ENCODE results near the gene BRWD1. TPM values are rescaled to one million over a fixed set of nuclear protein-coding genes. Genes with fewer than 3 reads are reported as not detected.

BRWD1 gene
- total and polyA plus RNA-seq, 2 of the 8 experiments (the other 6 are each of a cell fraction or from before 2014, with no cell fraction given) = 9.3 to 45.2 TPM

- Histone ChIP-seq H3K23ac (ENCODE audit: insufficient read length) (no peak overlapping the region), H3K9me3 (ENCODE audit: insufficient read depth in 2 of 2, low read depth in 1 of 2, low read length in 1 of 2) (no peaks in the 10 kb centered on the region), H2BK20ac (ENCODE audit: low read length) (no peak overlapping the region), H4K20me1 (replicated peaks in 1 of 2; ENCODE audit: control insufficient read depth in 1 of 2, insufficient read depth in 2 of 2, low read length in 2 of 2) (peaks cover 0 to 1% of the 10 kb centered on the region in 2 experiments), H3K4me1 (replicated peaks in 1 of 4; ENCODE audit: control insufficient read depth in 3 of 4, insufficient read depth in 4 of 4, low read length in 3 of 4) (no peaks in the 10 kb centered on the region), H3K27ac (ENCODE audit: low read depth, low read length) (no peak overlapping the region), H2BK120ac (replicated peaks; ENCODE audit: low read depth, low read length) (no peak overlapping the region), H2AK5ac (ENCODE audit: low read depth, low read length) (no peak overlapping the region), H4K91ac (replicated peaks; ENCODE audit: insufficient read length, low read length) (no peak overlapping the region), H3K27me3 (replicated peaks in 1 of 4; ENCODE audit: control insufficient read depth in 3 of 4, extremely low read depth in 1 of 4, insufficient read depth in 3 of 4, low read length in 3 of 4) (no peaks in the 10 kb centered on the region), H3K79me1 (ENCODE audit: low read depth, low read length) (no peaks in the 10 kb centered on the region), H4K5ac (ENCODE audit: insufficient read length, low read depth, low read length) (no peak overlapping the region), H2BK12ac (ENCODE audit: low read depth, low read length) (no peak overlapping the region), H3K4ac (replicated peaks; ENCODE audit: insufficient read length, low read depth, low read length) (no peak overlapping the region), H3K9ac (replicated peaks in 1 of 4; ENCODE audit: extremely low read depth in 1 of 4, low read depth in 3 of 4, low read length in 3 of 4) (no peak overlapping the region), H3K79me2 (ENCODE audit: control insufficient read depth in 1 of 2, insufficient read depth in 2 of 2, low read length in 2 of 2) (peaks cover 0 to 10% of the 10 kb centered on the region in 2 experiments; a peak in 1 of 4 replicates), H3K18ac (ENCODE audit: extremely low read depth, low read length) (no peak overlapping the region), H3K4me3 (ENCODE audit: extremely low read depth in 1 of 4, insufficient read depth in 2 of 4, low read depth in 3 of 4, low read length in 4 of 4) (no peak overlapping the region), H3K36me3 (ENCODE audit: control insufficient read depth in 2 of 4, insufficient read depth in 4 of 4, low read length in 3 of 4) (peaks cover 8 to 62% (median 32%) of the 10 kb centered on the region in 4 experiments), H3K4me2 (ENCODE audit: insufficient read depth in 1 of 2, low read depth in 2 of 2, low read length in 2 of 2) (no peak overlapping the region), H2BK5ac (ENCODE audit: low read depth, low read length) (no peak overlapping the region), H3K14ac (ENCODE audit: insufficient read length) (no peak overlapping the region), H4K8ac (ENCODE audit: extremely low read depth, insufficient read depth, low read length) (no peak overlapping the region), H2AFZ (ENCODE audit: low read length) (no peak overlapping the region), H3K56ac (replicated peaks; ENCODE audit: insufficient read length, low read depth, low read length) (no peak overlapping the region), H2BK15ac (ENCODE audit: low read length) (no peak overlapping the region), H3K23me2 (ENCODE audit: low read depth, low read length) (no peaks in the 10 kb centered on the region)
- ChIA-PET POLR2A (ENCODE audit: partially characterized antibody) (interaction anchor here (0.7 kb wide), 1 partner anchor 18 kb away, joined by 3 read pairs; no protein-coding TSS in a partner anchor), CTCF (ENCODE audit: partially characterized antibody) (interaction anchor here (0.6 kb wide), 1 partner anchor 42 kb away, joined by 3 read pairs; no protein-coding TSS in a partner anchor)
- 86% methylated on average over 2 of the region's 2 CpGs; no CpG with 5 or more reads in 1 of the 2 experiments for WGBS, 2 experiments (ENCODE audit: extremely low coverage in 1 of 2, insufficient coverage in 1 of 2, insufficient read length in 1 of 2, insufficient replicate concordance in 2 of 2, low coverage in 1 of 2, low lambda C conversion rate in 2 of 2, missing lambda C conversion rate in 1 of 2)
- FAIRE-seq (no peak), DNase-seq (ENCODE audit: low read depth in 1 of 2, low spot score in 2 of 2) (no peak)
- TF ChIP-seq SP2 (IDR thresholded peaks at IDR 0.05; ENCODE audit: low read length) (no peak), CEBPB (IDR thresholded peaks at IDR 0.05; ENCODE audit: low read depth, low read length) (peak; percentile 52; the same call in 1 of the 2 replicates), POLR2AphosphoS5 (IDR thresholded peaks at IDR 0.05; ENCODE audit: low read depth, low read length) (no peak)
Observed at GRCh38 chr21:39263372-39263771, 50.1 kb downstream of the BRWD1 start.

Data from H1 (cell line).